ENCODE measurements around the gene RAPGEF1. TPM values are rescaled to one million over a fixed set of nuclear protein-coding genes. Genes with fewer than 3 reads are reported as not detected.
A peak's percentile ranks its signal among the peaks of the same experiment; 100 is the strongest.

RAPGEF1 gene
- total RNA-seq, 1 experiment from 2014 or later: 55.6 TPM

- Mint-ChIP-seq H3K4me3 (no peak overlapping the region), H3K36me3 (ENCODE audit: insufficient read depth in 1 of 3, low read depth in 3 of 3) (peaks cover 18 to 55% (median 36%) of the 10 kb centered on the region in 3 experiments; a peak in 6 of 7 replicates), H3K9me3 (no peaks in the 10 kb centered on the region), H3K27ac (peak overlapping the region in 1 of 3 experiments; percentile 71; a peak in 3 of 7 replicates), H3K27me3 (ENCODE audit: low read depth) (no peaks in the 10 kb centered on the region), H3K4me1 (peaks cover 3 to 12% of the 10 kb centered on the region in 2 experiments)
- H2AFZ ChIP-seq (ENCODE audit: low read length): no peak overlapping the region
- H2BK15ac ChIP-seq (ENCODE audit: low read depth, low read length): no peak overlapping the region
- no peaks in the 10 kb centered on the region for H3K4me1 ChIP-seq (ENCODE audit: insufficient read depth, low read length)
- H4K91ac ChIP-seq (ENCODE audit: insufficient read length, low read depth, low read length): no peak overlapping the region
- no peaks in the 10 kb centered on the region for H3K9me3 ChIP-seq (ENCODE audit: control insufficient read depth, low read depth, low read length)
- no peaks in the 10 kb centered on the region for H3K79me1 ChIP-seq (ENCODE audit: insufficient read depth, low read depth, low read length, poor library complexity, severe bottlenecking)
- H2BK20ac ChIP-seq (ENCODE audit: low read depth, low read length, poor library complexity, severe bottlenecking): no peak overlapping the region
- H4K8ac ChIP-seq (replicated peaks; ENCODE audit: insufficient read length, low read depth, low read length): no peak overlapping the region
- H3K9ac ChIP-seq (ENCODE audit: extremely low read depth, insufficient read length, low read length): no peak overlapping the region
- no CpG with 5 or more reads among the region's 13 CpGs for WGBS (ENCODE audit: extremely low coverage, insufficient read length, low lambda C conversion rate)
- no peaks in the 10 kb centered on the region for H3K23me2 ChIP-seq (ENCODE audit: insufficient read length, low read depth, low read length, poor library complexity, severe bottlenecking)
- no peak overlapping the region for H3K14ac ChIP-seq (ENCODE audit: insufficient read depth, low read length)
- no peaks in the 10 kb centered on the region for H3K79me2 ChIP-seq (ENCODE audit: insufficient read depth, low read length)
- H3K27ac ChIP-seq (ENCODE audit: insufficient read length, low read depth, low read length): no peak overlapping the region
- H3K27me3 ChIP-seq (ENCODE audit: insufficient read depth, low read length): no peaks in the 10 kb centered on the region
- no peak overlapping the region for H3T11ph ChIP-seq (ENCODE audit: low read length)
- H3K4ac ChIP-seq (ENCODE audit: low read depth, low read length): no peak overlapping the region
- no peak overlapping the region for H3K56ac ChIP-seq (ENCODE audit: insufficient read length, low read depth, low read length)
- no peak overlapping the region for H2BK5ac ChIP-seq (ENCODE audit: insufficient read length, low read length)
- TF ChIP-seq CTCF (conservative IDR thresholded peaks at IDR 0.05): no peak
- no peak overlapping the region for H3K23ac ChIP-seq (ENCODE audit: insufficient read length, low read depth, low read length)
- H4K5ac ChIP-seq (ENCODE audit: insufficient read length, low read depth, low read length): no peak overlapping the region
- H4K20me1 ChIP-seq (ENCODE audit: control insufficient read depth, insufficient read depth, insufficient read length): no peaks in the 10 kb centered on the region
- no peak overlapping the region for H3K18ac ChIP-seq (ENCODE audit: insufficient read length, low read depth, low read length)
- no peak overlapping the region for H3K4me2 ChIP-seq (ENCODE audit: insufficient read depth, insufficient read length, low read length)
- no peak for DNase-seq
- no peak overlapping the region for H2BK120ac ChIP-seq (ENCODE audit: low read depth, low read length, poor library complexity, severe bottlenecking)
- no peak overlapping the region for H2AK5ac ChIP-seq (ENCODE audit: insufficient read length, low read length)
- no peak overlapping the region for H2BK12ac ChIP-seq (ENCODE audit: insufficient read length, low read depth, low read length)
These were observed 115.0 kb downstream of the RAPGEF1 start for GRCh38 chr9:131624636-131625507.

Data from H9 (cell line).